ENCODE data around the gene TUBB2B.

DNA sequence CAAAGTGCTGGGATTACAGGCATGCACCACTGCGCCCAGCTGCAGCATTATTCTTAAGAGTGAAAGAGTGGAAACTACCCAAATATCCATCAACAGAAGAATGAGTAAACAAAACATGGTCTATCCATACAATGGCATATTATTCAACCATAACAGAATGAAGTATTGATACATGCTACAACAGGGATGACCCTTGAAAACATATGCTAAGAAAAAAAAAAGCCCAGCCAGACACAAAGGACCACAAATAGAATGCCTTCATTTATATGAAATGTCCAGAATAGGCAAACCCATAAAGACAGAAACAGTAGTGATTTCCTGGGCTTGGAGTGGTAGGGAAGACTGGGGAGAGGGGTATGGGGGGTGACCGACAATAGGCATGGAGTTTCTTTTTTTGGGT, 7.1 kb downstream of the TUBB2B start:
- no peak for TF ChIP-seq CTCF (IDR thresholded peaks at IDR 0.05; ENCODE audit: insufficient read depth, low read depth, low read length)
- TF ChIP-seq EZH2 (IDR thresholded peaks at IDR 0.05; ENCODE audit: insufficient read depth, low read length) = no peak
